GM23338 (cell line): Measurements from ENCODE around the gene FAM3D. TPM values are rescaled to one million over a fixed set of nuclear protein-coding genes. Genes with fewer than 3 reads are reported as not detected.

Source experiments
- ATAC-seq: fragments of 200-7000 bp; cut with Tn5 transposase; 3 replicates; pipeline ENCODE4 v1.9.1; 2020
- DNase-seq: peaks from one replicate; pipeline ENCODE4 v3.0.0-alpha.2; 2015; ENCODE audit warnings: low spot score
- H2AFZ ChIP-seq: fragments of 200-600 bp; sonication (generic); 2 replicates; pipeline ENCODE4 v1.8.0; 2016; ENCODE audit warnings: antibody characterized with exemption, mild to moderate bottlenecking, moderate library complexity
- H3F3A ChIP-seq: fragments of 200-600 bp; sonication (generic); replicated peaks from 2 replicates; pipeline ENCODE4 v1.8.0; 2017; ENCODE audit warnings: antibody characterized with exemption, mixed run types, low read depth
- H3K27ac ChIP-seq: fragments of 200-600 bp; sonication (generic); 2 replicates; pipeline ENCODE4 v1.6.1; 2016; ENCODE audit warnings: low read depth
- H3K27me3 ChIP-seq: fragments of 200-600 bp; sonication (generic); 2 replicates; pipeline ENCODE4 v1.8.0; 2016; ENCODE audit warnings: mild to moderate bottlenecking, mixed run types, moderate library complexity; ENCODE audit not compliant: insufficient read depth
- H3K36me3 ChIP-seq: fragments of 200-600 bp; sonication (generic); 2 replicates; pipeline ENCODE4 v1.8.0; 2016; ENCODE audit warnings: mild to moderate bottlenecking; ENCODE audit not compliant: insufficient read depth
- H3K4me1 ChIP-seq: fragments of 200-600 bp; sonication (generic); 2 replicates; pipeline ENCODE4 v1.8.0; 2016; ENCODE audit warnings: mild to moderate bottlenecking, moderate library complexity; ENCODE audit not compliant: insufficient read depth
- H3K4me2 ChIP-seq: fragments of 200-600 bp; sonication (generic); 2 replicates; pipeline ENCODE4 v1.7.1; 2017; ENCODE audit warnings: mixed run types
- H3K4me3 ChIP-seq: fragments of 200-600 bp; sonication (generic); 2 replicates; pipeline ENCODE4 v1.6.1; 2016; ENCODE audit warnings: mixed run types
- H3K79me2 ChIP-seq: fragments of 200-600 bp; sonication (generic); replicated peaks from 2 replicates; pipeline ENCODE4 v1.8.0; 2017; ENCODE audit warnings: mild to moderate bottlenecking; ENCODE audit not compliant: insufficient read depth
- H3K9me2 ChIP-seq: fragments of 200-600 bp; sonication (generic); 2 replicates; pipeline ENCODE4 v1.8.0; 2017; ENCODE audit not compliant: insufficient read depth
- H4K20me1 ChIP-seq: fragments of 200-600 bp; sonication (generic); replicated peaks from 2 replicates; pipeline ENCODE4 v1.8.0; 2017; ENCODE audit warnings: mild to moderate bottlenecking; ENCODE audit not compliant: insufficient read depth
- H3K27ac Mint-ChIP-seq: 2 replicates; pipeline ENCODE4 v1.8.0; 2020; ENCODE audit warnings: inconsistent platforms, mild to moderate bottlenecking, moderate library complexity, mixed read lengths
- H3K27me3 Mint-ChIP-seq: 3 replicates; pipeline ENCODE4 v1.8.0; 2022; ENCODE audit warnings: low read depth, mild to moderate bottlenecking, moderate library complexity, mixed read lengths, inconsistent platforms; ENCODE audit not compliant: insufficient read depth, poor library complexity
- H3K36me3 Mint-ChIP-seq: 3 replicates; pipeline ENCODE4 v1.8.0; 2021; ENCODE audit warnings: low read depth, mild to moderate bottlenecking, inconsistent platforms, moderate library complexity, mixed read lengths
- H3K4me1 Mint-ChIP-seq: 3 replicates; pipeline ENCODE4 v1.8.0; 2020; ENCODE audit warnings: mild to moderate bottlenecking, inconsistent platforms, mixed read lengths
- H3K4me3 Mint-ChIP-seq: 3 replicates; pipeline ENCODE4 v1.8.0; 2021; ENCODE audit warnings: moderate library complexity, mild to moderate bottlenecking, inconsistent platforms, mixed read lengths
- H3K9me3 Mint-ChIP-seq: 3 replicates; pipeline ENCODE4 v1.8.0; 2020; ENCODE audit warnings: moderate library complexity, mild to moderate bottlenecking, inconsistent platforms, mixed read lengths
- CREB1 ChIP-seq: fragments of 250-450 bp; sonication (Bioruptor Pico); IDR thresholded peaks from 2 replicates; pipeline ENCODE4 v1.5.0; 2020; ENCODE audit warnings: low read depth, mild to moderate bottlenecking, moderate library complexity
- EZH2phosphoT487 ChIP-seq: fragments of 200-600 bp; sonication (generic); IDR thresholded peaks from one replicate; pipeline ENCODE4 v1.8.1; 2018; ENCODE audit warnings: antibody characterized with exemption; ENCODE audit not compliant: unreplicated experiment
- POLR2AphosphoS5 ChIP-seq: IDR thresholded peaks from 2 replicates; pipeline ENCODE4 v1.6.1; 2016; ENCODE audit warnings: antibody characterized with exemption, low read depth
- ZNF114 ChIP-seq: fragments of 250-450 bp; sonication (Bioruptor Pico); IDR thresholded peaks from 2 replicates; pipeline ENCODE4 v1.5.0; 2020; ENCODE audit warnings: mild to moderate bottlenecking, moderate library complexity
- polyA plus RNA-seq: library from polyadenylated mRNA; unstranded; fragments of >200 nt; fragmentation: Nextera tagmentation; extraction: Ambion mirVana; gene quantifications from 2 replicates; pipeline ENCODE4 v1.2.1, GENCODE V29; 2016
- total RNA-seq: library from RNA; depleted of rRNA; stranded (reverse); fragments of >200 nt; shearing (Covaris generic); gene quantifications from 2 replicates; pipeline ENCODE4 v1.2.3, GENCODE V29; 2014
- TF ChIP-seq, protein P1 (sequence below), 2 experiments: fragments of 200-600 bp in 1 of 2; sonication (generic) in 1 of 2; conservative IDR thresholded peaks; 2 replicates each; pipeline versions ENCODE4 v1.5.1 to v1.6.1; 2016 to 2017; ENCODE audit warnings: antibody characterized with exemption in 2 of 2, low read depth in 2 of 2, mild to moderate bottlenecking in 2 of 2, moderate library complexity in 1 of 2

FAM3D gene
- total and polyA plus RNA-seq, 2 experiments from 2014 or later: 0.26 TPM; not detected in 1

DNA sequence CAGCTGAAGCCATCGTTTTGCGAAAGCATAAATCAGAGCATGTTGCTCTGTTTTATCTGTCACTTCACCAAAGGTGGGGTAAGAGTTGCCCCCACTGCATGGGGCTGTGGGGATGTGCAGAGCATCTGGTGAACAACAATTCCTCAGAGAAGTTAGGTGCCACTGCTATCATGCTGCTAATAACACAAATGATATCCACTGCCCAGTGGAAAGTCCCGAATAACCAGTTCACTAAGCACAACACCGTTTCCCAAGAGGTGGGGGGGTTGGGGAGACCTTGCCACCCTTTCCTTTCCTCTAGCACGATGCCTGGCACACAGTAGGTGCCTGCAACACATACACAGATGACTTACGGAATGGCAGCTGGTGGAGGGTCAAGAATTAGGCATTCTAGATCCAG, 38.6 kb downstream of the FAM3D start:
- Histone ChIP-seq H2AFZ (no peak overlapping the region), H3K36me3 (no peaks in the 10 kb centered on the region), H3K27me3 (no peaks in the 10 kb centered on the region), H3K4me3 (no peak overlapping the region), H3K9me2 (no peaks in the 10 kb centered on the region), H3K4me2 (no peak overlapping the region), H3F3A (no peaks in the 10 kb centered on the region), H3K4me1 (no peaks in the 10 kb centered on the region), H3K27ac (no peak overlapping the region), H3K79me2 (no peaks in the 10 kb centered on the region), H4K20me1 (no peaks in the 10 kb centered on the region)
- H3K27ac Mint-ChIP-seq: no peak overlapping the region
- H3K36me3 Mint-ChIP-seq: no peaks in the 10 kb centered on the region
- H3K9me3 Mint-ChIP-seq: no peaks in the 10 kb centered on the region
- DNase-seq (no peak), ATAC-seq (no peak)
- peaks cover 8% of the 10 kb centered on the region for H3K27me3 Mint-ChIP-seq
- TF ChIP-seq EZH2phosphoT487 (no peak), CREB1 (no peak)
- no peak overlapping the region for H3K4me3 Mint-ChIP-seq
- peaks cover 2% of the 10 kb centered on the region; the same call in 1 of the 3 replicates for H3K4me1 Mint-ChIP-seq

DNA sequence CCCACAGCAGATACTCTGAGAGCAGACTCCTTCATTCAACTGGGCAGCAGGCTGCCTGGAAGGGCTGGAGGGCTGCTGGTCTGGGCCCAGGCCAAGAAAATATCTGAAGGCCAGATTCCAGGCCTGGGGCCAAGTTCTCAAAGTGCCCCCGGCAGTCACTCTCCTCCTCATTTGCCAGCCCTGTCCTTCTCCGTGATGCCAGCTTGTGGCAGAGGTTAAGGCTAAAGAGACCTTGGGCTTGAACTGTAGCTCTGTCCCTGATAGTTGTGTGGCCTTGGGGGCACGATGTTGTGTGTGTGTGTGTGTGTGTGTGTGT, 39.0 kb downstream of the FAM3D start:
- no peaks in the 10 kb centered on the region for H3K79me2 ChIP-seq
- H2AFZ ChIP-seq: no peak overlapping the region
- no peak for TF ChIP-seq POLR2AphosphoS5
- H3K4me2 ChIP-seq: no peak overlapping the region
- H3K36me3 ChIP-seq: no peaks in the 10 kb centered on the region
- peaks cover 2% of the 10 kb centered on the region; the same call in 1 of the 3 replicates for H3K4me1 Mint-ChIP-seq
- no peak overlapping the region for H3K27ac ChIP-seq
- no peaks in the 10 kb centered on the region for H3F3A ChIP-seq
- no peaks in the 10 kb centered on the region for H3K9me2 ChIP-seq
- H3K4me3 ChIP-seq: no peak overlapping the region
- no peaks in the 10 kb centered on the region for H3K27me3 ChIP-seq
- H3K36me3 Mint-ChIP-seq: no peaks in the 10 kb centered on the region
- H3K27me3 Mint-ChIP-seq: peaks cover 8% of the 10 kb centered on the region
- DNase-seq: no peak
- no peaks in the 10 kb centered on the region for H4K20me1 ChIP-seq
- no peaks in the 10 kb centered on the region for H3K9me3 Mint-ChIP-seq
- H3K27ac Mint-ChIP-seq: no peak overlapping the region
- no peak for ATAC-seq
- H3K4me1 ChIP-seq: no peaks in the 10 kb centered on the region
- H3K4me3 Mint-ChIP-seq: no peak overlapping the region

DNA sequence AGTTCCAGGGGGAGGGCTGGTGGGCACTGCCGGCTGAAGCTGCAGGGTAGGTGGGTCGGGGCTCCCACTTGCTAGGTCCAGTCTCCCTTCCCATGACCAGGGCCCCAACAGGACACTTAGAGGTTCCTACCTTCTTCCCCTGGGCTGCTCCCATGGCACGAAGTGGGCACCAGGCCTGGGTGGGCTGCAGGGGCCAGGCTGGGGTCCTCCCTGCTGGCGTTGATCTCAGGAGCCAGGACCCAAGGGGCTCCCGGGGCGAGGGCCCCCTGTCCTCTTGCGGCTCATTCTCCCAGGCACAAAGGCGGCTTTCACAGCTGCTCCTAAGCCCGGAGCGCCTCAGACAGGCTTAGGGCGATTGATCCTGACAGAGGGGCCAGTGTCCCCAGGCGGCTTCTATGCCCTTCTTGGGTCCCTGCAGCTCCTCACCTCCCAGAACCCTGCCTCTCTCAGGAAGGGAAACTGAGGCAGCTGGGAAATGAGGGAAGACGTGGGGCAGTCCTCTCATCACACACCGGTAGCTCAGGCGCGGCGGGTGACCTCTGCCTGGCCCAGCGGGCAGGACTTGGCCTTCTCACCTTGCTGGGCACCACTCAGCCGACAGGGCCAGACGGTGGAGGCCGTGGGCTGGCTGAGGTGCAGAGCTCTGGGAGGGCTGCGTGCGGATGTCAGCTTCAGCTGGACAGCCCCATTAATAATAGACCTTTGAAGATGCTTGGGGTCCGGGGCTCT, 39.6 kb downstream of the FAM3D start:
- Mint-ChIP-seq H3K4me1 (peaks cover 2% of the 10 kb centered on the region; the same call in 1 of the 3 replicates), H3K36me3 (no peaks in the 10 kb centered on the region)

More for the DNA sequence above, 39.6 kb downstream of the FAM3D start:
- Histone ChIP-seq H3K9me2 (no peaks in the 10 kb centered on the region), H3K36me3 (no peaks in the 10 kb centered on the region), H2AFZ (no peak overlapping the region), H3K4me2 (no peak overlapping the region), H3K27ac (no peak overlapping the region), H4K20me1 (no peaks in the 10 kb centered on the region), H3K79me2 (no peaks in the 10 kb centered on the region), H3F3A (no peaks in the 10 kb centered on the region), H3K4me3 (no peak overlapping the region), H3K4me1 (no peaks in the 10 kb centered on the region), H3K27me3 (no peaks in the 10 kb centered on the region)
- ATAC-seq (no peak), DNase-seq (no peak)
- Mint-ChIP-seq H3K27me3 (peaks cover 8% of the 10 kb centered on the region), H3K4me3 (no peak overlapping the region), H3K27ac (no peak overlapping the region), H3K9me3 (no peaks in the 10 kb centered on the region)
- TF ChIP-seq, protein P1, sequence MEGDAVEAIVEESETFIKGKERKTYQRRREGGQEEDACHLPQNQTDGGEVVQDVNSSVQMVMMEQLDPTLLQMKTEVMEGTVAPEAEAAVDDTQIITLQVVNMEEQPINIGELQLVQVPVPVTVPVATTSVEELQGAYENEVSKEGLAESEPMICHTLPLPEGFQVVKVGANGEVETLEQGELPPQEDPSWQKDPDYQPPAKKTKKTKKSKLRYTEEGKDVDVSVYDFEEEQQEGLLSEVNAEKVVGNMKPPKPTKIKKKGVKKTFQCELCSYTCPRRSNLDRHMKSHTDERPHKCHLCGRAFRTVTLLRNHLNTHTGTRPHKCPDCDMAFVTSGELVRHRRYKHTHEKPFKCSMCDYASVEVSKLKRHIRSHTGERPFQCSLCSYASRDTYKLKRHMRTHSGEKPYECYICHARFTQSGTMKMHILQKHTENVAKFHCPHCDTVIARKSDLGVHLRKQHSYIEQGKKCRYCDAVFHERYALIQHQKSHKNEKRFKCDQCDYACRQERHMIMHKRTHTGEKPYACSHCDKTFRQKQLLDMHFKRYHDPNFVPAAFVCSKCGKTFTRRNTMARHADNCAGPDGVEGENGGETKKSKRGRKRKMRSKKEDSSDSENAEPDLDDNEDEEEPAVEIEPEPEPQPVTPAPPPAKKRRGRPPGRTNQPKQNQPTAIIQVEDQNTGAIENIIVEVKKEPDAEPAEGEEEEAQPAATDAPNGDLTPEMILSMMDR (conservative IDR thresholded peaks at IDR 0.05; ENCODE audit: low read depth in 2 of 2): no peak
- TF ChIP-seq ZNF114: no peak
